Activated CD8-positive, alpha-beta memory T cell treated with anti-CD3 and anti-CD28 coated beads for 4 hours (primary cell): Measurements from ENCODE around the gene IL31.

Experiments used
- DNase-seq, 2 donors: peaks; one replicate each; pipeline ENCODE4 v3.0.0-alpha.2; 2020; ENCODE audit warnings: low read depth in 2 of 2

The IL31 gene

DNA sequence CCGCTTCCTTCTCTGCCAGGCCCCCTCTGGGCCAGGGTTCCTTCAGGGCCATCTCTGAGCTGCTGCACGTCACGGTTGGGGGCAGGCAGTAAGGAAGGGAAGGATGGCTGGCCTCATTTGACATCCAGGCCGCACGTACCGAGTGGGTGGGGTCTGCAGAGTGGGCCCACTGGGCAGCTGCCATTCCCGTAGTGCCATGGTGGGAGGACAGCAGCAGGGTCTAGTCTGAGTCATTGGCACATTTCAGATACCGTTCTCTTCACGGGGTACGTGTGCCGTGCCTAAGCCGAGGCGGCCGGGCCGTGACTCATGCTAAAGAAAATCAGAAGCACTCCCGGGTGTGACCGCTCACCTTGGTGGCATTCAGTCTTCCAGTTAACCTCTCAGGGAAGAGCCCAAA, 43.9 kb downstream of the IL31 start:
- no peak for DNase-seq

- DNase-seq = no peak
Measured at GRCh38 chr12:122129131-122129530, 44.9 kb downstream of the IL31 start.

DNA sequence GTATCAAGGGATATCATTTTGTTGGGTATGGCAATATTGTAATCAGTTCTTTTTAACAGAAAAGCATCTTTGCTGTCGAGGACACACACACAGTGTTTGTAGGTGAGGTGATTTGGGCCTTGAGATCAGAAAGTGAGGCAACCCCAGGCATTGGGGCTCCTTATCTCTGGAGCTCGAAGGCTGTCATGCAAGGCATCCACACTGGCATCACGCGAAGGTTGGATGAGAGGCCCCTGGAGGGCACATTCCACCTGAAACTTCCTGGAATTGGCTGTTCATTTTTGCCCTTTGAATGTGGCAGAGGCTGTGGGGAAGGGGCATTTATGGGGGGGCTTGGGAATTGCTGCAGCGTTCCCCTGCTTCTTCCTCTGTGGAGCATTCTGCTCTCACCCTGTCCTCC, 45.5 kb downstream of the IL31 start:
- DNase-seq = no peak

DNA sequence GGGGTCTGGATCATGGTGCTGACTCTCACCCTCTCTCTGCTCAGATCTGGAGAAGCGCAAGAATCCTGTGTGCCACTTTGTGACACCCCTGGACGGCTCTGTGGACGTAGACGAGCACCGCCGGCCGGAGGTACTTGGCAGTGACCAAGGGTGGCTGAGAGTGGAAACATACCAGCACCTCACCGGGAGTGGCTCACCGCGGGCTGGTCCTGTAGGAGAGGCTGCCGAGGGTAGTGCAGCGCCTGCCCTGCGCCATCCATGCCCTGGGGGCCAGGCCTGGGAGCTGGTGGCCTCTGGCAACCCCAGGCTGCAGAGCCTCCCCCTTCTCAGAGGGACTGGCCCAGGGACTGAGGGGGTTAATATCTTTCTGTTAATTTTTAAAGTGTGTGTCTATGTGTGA, 46.2 kb downstream of the IL31 start:
- no peak for DNase-seq

DNA sequence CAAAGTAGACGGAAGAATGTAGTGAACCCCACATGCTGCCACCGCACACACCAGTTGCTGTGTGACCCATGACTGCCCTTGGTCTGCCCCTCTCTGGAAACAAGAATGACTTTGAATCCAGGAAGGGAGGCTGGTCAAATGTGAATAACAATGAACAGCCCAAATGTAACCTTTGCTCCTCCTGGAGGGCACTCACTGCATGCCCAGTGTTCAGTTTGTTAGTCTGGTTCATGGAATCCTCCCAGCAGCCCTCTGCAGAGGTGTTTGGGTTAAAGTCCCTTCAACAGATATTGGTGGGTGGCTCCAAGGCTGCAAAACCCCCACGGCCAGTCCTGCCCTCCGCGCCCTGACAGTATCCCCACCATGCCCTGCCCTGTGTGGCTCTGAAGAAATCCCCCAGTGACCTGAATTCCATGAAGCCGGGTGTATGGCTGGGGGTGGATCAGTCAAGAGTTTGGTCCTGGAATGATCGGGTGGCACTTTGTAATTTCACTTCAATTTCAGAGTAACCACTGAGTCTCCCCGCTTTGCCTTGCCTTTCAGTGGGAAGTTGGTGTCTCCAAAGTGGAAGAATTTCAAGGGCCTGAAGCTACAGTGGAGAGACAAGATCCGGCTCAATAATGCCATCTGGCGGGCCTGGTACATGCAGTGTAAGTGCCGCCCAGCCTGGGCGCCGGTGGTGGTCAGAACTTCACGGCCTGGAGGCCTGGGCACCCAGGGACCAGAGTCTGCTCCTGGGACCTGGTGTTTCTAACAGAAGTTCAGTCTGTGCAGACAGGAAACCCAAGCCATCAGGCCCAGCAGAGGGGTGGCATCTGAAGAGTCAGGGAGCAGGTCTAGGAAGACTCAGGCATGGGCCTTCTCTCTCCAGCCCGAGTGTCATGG, 47.1 kb downstream of the IL31 start:
- DNase-seq = no peak

DNA sequence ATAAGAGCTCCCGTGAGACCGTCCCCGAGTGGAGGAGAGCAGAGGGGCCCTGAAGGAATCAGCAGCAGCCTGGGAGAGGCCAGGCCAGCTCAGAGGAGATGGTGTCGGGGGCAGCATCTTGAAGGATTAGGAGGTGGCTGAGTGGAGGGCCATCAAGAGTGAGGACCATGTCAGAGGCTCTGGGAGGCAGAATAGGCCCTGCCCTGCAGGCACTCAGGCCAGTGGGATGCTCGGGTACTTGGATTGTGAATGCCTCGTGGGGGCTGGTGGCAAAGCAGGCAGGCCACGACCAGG, 47.7 kb downstream of the IL31 start:
- no peak for DNase-seq

DNA sequence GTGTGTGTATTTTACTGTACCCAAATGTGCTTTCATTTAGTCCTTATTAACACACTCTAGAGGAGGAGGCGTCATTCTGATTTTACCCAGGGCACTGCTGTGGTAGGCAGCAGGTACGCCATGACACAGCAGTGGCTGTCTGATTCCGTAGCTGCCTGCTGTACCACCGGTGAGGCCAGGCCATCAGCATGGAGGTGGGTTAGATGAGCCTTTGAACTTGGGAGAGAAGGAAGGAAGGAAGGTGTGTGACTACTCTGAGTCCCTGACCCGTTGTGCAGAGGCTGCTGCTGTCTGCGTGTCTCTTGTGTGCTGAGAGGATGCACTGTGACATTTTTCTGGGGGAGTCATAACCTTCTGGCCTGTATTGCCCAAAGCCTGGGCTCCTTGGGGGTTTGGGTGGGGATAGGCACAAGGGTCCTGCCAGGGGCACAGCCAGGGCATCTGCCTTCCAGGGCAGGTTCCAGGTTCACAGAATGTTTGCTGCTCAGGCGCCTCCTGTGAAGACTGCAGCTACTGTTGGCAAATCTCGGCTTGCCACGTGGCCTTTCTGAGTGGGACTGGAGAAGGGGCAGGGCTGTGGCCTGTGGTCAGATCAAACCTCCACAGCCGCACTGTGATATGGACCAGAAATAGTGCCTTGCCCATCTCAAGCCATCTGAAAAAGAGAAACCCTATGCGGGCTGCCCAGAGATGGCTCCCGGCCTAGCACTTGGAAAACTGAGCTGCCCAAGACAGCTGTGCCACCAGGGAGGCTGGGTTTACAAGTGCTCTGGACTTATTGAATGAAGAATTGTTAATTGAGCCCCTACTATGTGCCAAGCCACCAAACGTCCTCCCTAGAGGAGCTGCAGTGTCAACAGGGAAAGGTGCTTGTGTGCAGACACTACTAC, 48.3 kb downstream of the IL31 start:
- no peak for DNase-seq

- no peak for DNase-seq
Measured at GRCh38 chr12:122124370-122124769, 49.7 kb downstream of the IL31 start.

- DNase-seq = no peak
Measured at GRCh38 chr12:122123761-122124145, 50.3 kb downstream of the IL31 start.

GRCh38 chr12:122123051-122123760, 50.8 kb downstream of the IL31 start:
- DNase-seq = peak; percentile 46 to 50
